GM11168 (cell line): ENCODE measurements around the gene COL28A1.

Experiments used
- in situ Hi-C: fragments of 300-500 bp; cut with MboI; formaldehyde crosslinking; loops from one replicate; pipeline ENCODE4 v1.12.0; 2022; ENCODE audit warnings: low sequenced_read_pairs; ENCODE audit not compliant: unreplicated experiment

The COL28A1 gene

GRCh38 chr7:7535691-7536090 lies at the start of gene COL28A1:
COL28A1 (minus strand) TSS chr7:7535873; CDS start chr7:7532875, 2,998 bp downstream.
- in situ Hi-C loops, result loop anchor here (5.0 to 10.0 kb wide), 2 partner anchors 351 to 433 kb away; partner anchors contain the start of gene C1GALT1

- in situ Hi-C loops, result no loop called here
These were observed 49.0 kb upstream of the COL28A1 start for GRCh38 chr7:7584653-7585052.

GRCh38 chr7:7583731-7584130 lies 48.1 kb upstream of the COL28A1 start:
- in situ Hi-C loops, result no loop called here

- in situ Hi-C loops, result no loop called here
These were observed 46.9 kb upstream of the COL28A1 start for GRCh38 chr7:7582596-7582995.

- in situ Hi-C loops, result no loop called here
These were observed 46.0 kb upstream of the COL28A1 start for GRCh38 chr7:7581531-7582179.

GRCh38 chr7:7579638-7580037 lies 44.0 kb upstream of the COL28A1 start:
- in situ Hi-C loops, result no loop called here

GRCh38 chr7:7577888-7578287 lies 42.2 kb upstream of the COL28A1 start:
- in situ Hi-C loops, result no loop called here

- in situ Hi-C loops, result no loop called here
These were observed 40.7 kb upstream of the COL28A1 start for GRCh38 chr7:7576344-7576743.

GRCh38 chr7:7573701-7574100 lies 38.0 kb upstream of the COL28A1 start:
- in situ Hi-C loops, result no loop called here

- in situ Hi-C loops, result no loop called here
These were observed 34.9 kb upstream of the COL28A1 start for GRCh38 chr7:7570584-7570983.

GRCh38 chr7:7569615-7570014 lies 33.9 kb upstream of the COL28A1 start:
- in situ Hi-C loops, result no loop called here

- in situ Hi-C loops, result no loop called here
These were observed 33.4 kb upstream of the COL28A1 start for GRCh38 chr7:7569081-7569527.

- in situ Hi-C loops, result no loop called here
These were observed 32.9 kb upstream of the COL28A1 start for GRCh38 chr7:7568553-7568952.

- in situ Hi-C loops, result no loop called here
These were observed 32.3 kb upstream of the COL28A1 start for GRCh38 chr7:7567898-7568531.

GRCh38 chr7:7566651-7567611 lies 31.3 kb upstream of the COL28A1 start, which contains the start of gene MIOS:
MIOS (plus strand) TSS chr7:7566884; CDS start chr7:7572476, 5,592 bp downstream.
- in situ Hi-C loops, result no loop called here

GRCh38 chr7:7565746-7566650 lies 30.3 kb upstream of the COL28A1 start:
- in situ Hi-C loops, result no loop called here

GRCh38 chr7:7565018-7565680 lies 29.5 kb upstream of the COL28A1 start:
- in situ Hi-C loops, result no loop called here

- in situ Hi-C loops, result no loop called here
These were observed 28.7 kb upstream of the COL28A1 start for GRCh38 chr7:7564323-7564780.

- in situ Hi-C loops, result no loop called here
These were observed 28.1 kb upstream of the COL28A1 start for GRCh38 chr7:7563813-7564212.
